WTC11 (cell line): ENCODE results near the gene PCDHGA1. TPM values are rescaled to one million over a fixed set of nuclear protein-coding genes. Genes with fewer than 3 reads are reported as not detected.

Experiments
- ATAC-seq: fragments of 200-7000 bp; cut with Tn5 transposase; 2 replicates; pipeline ENCODE4 v1.10.0; 2021; ENCODE audit warnings: mild to moderate bottlenecking, moderate library complexity
- CTCF ChIA-PET: fragments of 300-600 bp; sonication (Branson Sonifier 250); formaldehyde crosslinking; loops from one replicate; lab custom pipeline; 2021; ENCODE audit warnings: antibody characterized with exemption; lab: Charles Lee
- POLR2A ChIA-PET: fragments of 350-600 bp; sonication (Branson Sonifier 250); formaldehyde crosslinking; loops from one replicate; lab custom pipeline; 2021; ENCODE audit warnings: antibody characterized with exemption; lab: Charles Lee
- DNase-seq: peaks from one replicate; pipeline ENCODE4 v3.0.0; 2021; ENCODE audit warnings: low spot score
- H3K27ac Mint-ChIP-seq: 2 replicates; pipeline ENCODE4 v1.8.0; 2021; ENCODE audit warnings: mixed read lengths
- H3K27me3 Mint-ChIP-seq: 2 replicates; pipeline ENCODE4 v1.8.0; 2021; ENCODE audit warnings: low read depth, mild to moderate bottlenecking, moderate library complexity, mixed read lengths
- H3K36me3 Mint-ChIP-seq: 2 replicates; pipeline ENCODE4 v1.8.0; 2021; ENCODE audit warnings: mixed read lengths
- H3K4me1 Mint-ChIP-seq: 2 replicates; pipeline ENCODE4 v1.8.0; 2022; ENCODE audit warnings: mixed read lengths
- H3K4me3 Mint-ChIP-seq: 2 replicates; pipeline ENCODE4 v1.8.0; 2021; ENCODE audit warnings: mild to moderate bottlenecking, moderate library complexity, mixed read lengths
- H3K9me3 Mint-ChIP-seq: 2 replicates; pipeline ENCODE4 v1.8.0; 2021; ENCODE audit warnings: mixed read lengths
- CBFB ChIP-seq: sonication (generic); formaldehyde crosslinking; IDR thresholded peaks from 2 replicates; pipeline ENCODE4 v1.8.1; 2022; ENCODE audit warnings: mild to moderate bottlenecking, low read depth, missing genetic modification reagents
- FOXK1 ChIP-seq: sonication (generic); formaldehyde crosslinking; IDR thresholded peaks from 2 replicates; pipeline ENCODE4 v1.8.0; 2022; ENCODE audit warnings: mild to moderate bottlenecking, moderate library complexity, missing genetic modification reagents
- GRHL2 ChIP-seq: fragments of 250-450 bp; sonication (Bioruptor Pico); IDR thresholded peaks from 2 replicates; pipeline ENCODE4 v1.8.0; 2022; ENCODE audit warnings: mild to moderate bottlenecking, moderate library complexity; ENCODE audit not compliant: insufficient replicate concordance, severe bottlenecking
- IRF1 ChIP-seq: sonication (generic); formaldehyde crosslinking; IDR thresholded peaks from 2 replicates; pipeline ENCODE4 v1.8.0; 2023; ENCODE audit warnings: missing genetic modification reagents
- IRF2 ChIP-seq: sonication (generic); formaldehyde crosslinking; IDR thresholded peaks from 2 replicates; pipeline ENCODE4 v1.8.0; 2022; ENCODE audit warnings: low read depth, missing genetic modification reagents, borderline replicate concordance
- NFATC4 ChIP-seq: fragments of 250-450 bp; sonication (Bioruptor Pico); IDR thresholded peaks from 2 replicates; pipeline ENCODE4 v1.9.0; 2021; ENCODE audit warnings: mild to moderate bottlenecking
- NFYB ChIP-seq: sonication (generic); formaldehyde crosslinking; conservative IDR thresholded peaks from 2 replicates; pipeline ENCODE4 v1.8.0; 2022; ENCODE audit warnings: low read depth, missing genetic modification reagents
- NR3C1 ChIP-seq: sonication (generic); formaldehyde crosslinking; conservative IDR thresholded peaks from 2 replicates; pipeline ENCODE4 v1.8.1; 2023; ENCODE audit warnings: low read depth, mild to moderate bottlenecking, missing genetic modification reagents
- PREB ChIP-seq: sonication (generic); formaldehyde crosslinking; IDR thresholded peaks from 2 replicates; pipeline ENCODE4 v1.8.1; 2022; ENCODE audit warnings: mild to moderate bottlenecking, missing genetic modification reagents, moderate library complexity, borderline replicate concordance
- SP1 ChIP-seq: sonication (generic); formaldehyde crosslinking; conservative IDR thresholded peaks from 2 replicates; pipeline ENCODE4 v1.8.1; 2022; ENCODE audit warnings: missing genetic modification reagents
- ZBTB21 ChIP-seq: sonication (generic); formaldehyde crosslinking; IDR thresholded peaks from 2 replicates; pipeline ENCODE4 v1.8.1; 2023; ENCODE audit warnings: mild to moderate bottlenecking, missing genetic modification reagents, borderline replicate concordance
- ZNF232 ChIP-seq: sonication (generic); formaldehyde crosslinking; IDR thresholded peaks from 2 replicates; pipeline ENCODE4 v1.8.0; 2022; ENCODE audit warnings: mild to moderate bottlenecking, missing genetic modification reagents
- ZNF263 ChIP-seq: sonication (generic); formaldehyde crosslinking; IDR thresholded peaks from 2 replicates; pipeline ENCODE4 v1.8.1; 2022; ENCODE audit warnings: low read depth, mild to moderate bottlenecking, moderate library complexity, missing genetic modification reagents
- ZNF317 ChIP-seq: sonication (generic); formaldehyde crosslinking; IDR thresholded peaks from 2 replicates; pipeline ENCODE4 v1.8.1; 2023; ENCODE audit warnings: low read depth, mild to moderate bottlenecking, moderate library complexity, missing genetic modification reagents, borderline replicate concordance
- ZNF416 ChIP-seq: fragments of 250-450 bp; sonication (Bioruptor Pico); IDR thresholded peaks from 2 replicates; pipeline ENCODE4 v1.9.0; 2021; ENCODE audit warnings: mild to moderate bottlenecking, inconsistent platforms
- total RNA-seq: library from RNA; stranded (reverse); gene quantifications from 3 replicates; pipeline ENCODE4 v1.2.3, GENCODE V29; 2021
- TF ChIP-seq, protein P1 (sequence below): sonication (generic); formaldehyde crosslinking; IDR thresholded peaks from 2 replicates; pipeline ENCODE4 v1.8.1; 2023; ENCODE audit warnings: mild to moderate bottlenecking, moderate library complexity, missing genetic modification reagents
- TF ChIP-seq, protein P2 (sequence below): fragments of 250-450 bp; sonication (Bioruptor Pico); conservative IDR thresholded peaks from 2 replicates; pipeline ENCODE4 v1.9.0; 2021; ENCODE audit warnings: mild to moderate bottlenecking
- TF ChIP-seq, protein P3 (sequence below): sonication (generic); formaldehyde crosslinking; conservative IDR thresholded peaks from 2 replicates; pipeline ENCODE4 v1.8.1; 2023; ENCODE audit warnings: mild to moderate bottlenecking, low read depth, missing genetic modification reagents, moderate library complexity
- TF ChIP-seq, protein P4 (sequence below): sonication (generic); formaldehyde crosslinking; IDR thresholded peaks from 2 replicates; pipeline ENCODE4 v1.8.0; 2022; ENCODE audit warnings: missing genetic modification reagents
- TF ChIP-seq, protein P5 (sequence below): sonication (generic); formaldehyde crosslinking; IDR thresholded peaks from 2 replicates; pipeline ENCODE4 v1.8.1; 2023; ENCODE audit warnings: mild to moderate bottlenecking, missing genetic modification reagents

Gene PCDHGA1
- total RNA-seq, 1 experiment from 2014 or later: 1.5 TPM

- DNase-seq (no peak), ATAC-seq (no peak)
- no peaks in the 10 kb centered on the region for H3K27me3 Mint-ChIP-seq
- H3K36me3 Mint-ChIP-seq: peaks cover 47% of the 10 kb centered on the region
- ChIA-PET POLR2A (interaction anchor here (1.2 kb wide), 1 partner anchor 20 kb away, joined by 4 read pairs; no protein-coding TSS in a partner anchor), CTCF (interaction anchor here (0.6 to 10.5 kb wide), 16 partner anchors 9 to 329 kb away, joined by 3 to 131 read pairs (median 30); partner anchors contain the start of genes PCDHB14, PCDHB15, PCDHB9 and PCDHGA10)
- H3K4me1 Mint-ChIP-seq: peaks cover 38% of the 10 kb centered on the region
- peak overlapping the region; percentile 84 for H3K27ac Mint-ChIP-seq
- no peaks in the 10 kb centered on the region for H3K9me3 Mint-ChIP-seq
- no peak overlapping the region for H3K4me3 Mint-ChIP-seq
- no peak for TF ChIP-seq ZNF416
- TF ChIP-seq, protein P1, sequence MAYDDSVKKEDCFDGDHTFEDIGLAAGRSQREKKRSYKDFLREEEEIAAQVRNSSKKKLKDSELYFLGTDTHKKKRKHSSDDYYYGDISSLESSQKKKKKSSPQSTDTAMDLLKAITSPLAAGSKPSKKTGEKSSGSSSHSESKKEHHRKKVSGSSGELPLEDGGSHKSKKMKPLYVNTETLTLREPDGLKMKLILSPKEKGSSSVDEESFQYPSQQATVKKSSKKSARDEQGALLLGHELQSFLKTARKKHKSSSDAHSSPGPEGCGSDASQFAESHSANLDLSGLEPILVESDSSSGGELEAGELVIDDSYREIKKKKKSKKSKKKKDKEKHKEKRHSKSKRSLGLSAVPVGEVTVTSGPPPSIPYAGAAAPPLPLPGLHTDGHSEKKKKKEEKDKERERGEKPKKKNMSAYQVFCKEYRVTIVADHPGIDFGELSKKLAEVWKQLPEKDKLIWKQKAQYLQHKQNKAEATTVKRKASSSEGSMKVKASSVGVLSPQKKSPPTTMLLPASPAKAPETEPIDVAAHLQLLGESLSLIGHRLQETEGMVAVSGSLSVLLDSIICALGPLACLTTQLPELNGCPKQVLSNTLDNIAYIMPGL (CRISPR knock-in tag): no peak
- TF ChIP-seq IRF2: no peak
- no peak for TF ChIP-seq GRHL2 (CRISPR knock-in tag)
- TF ChIP-seq NFATC4 (CRISPR knock-in tag): no peak
- TF ChIP-seq, protein P2, sequence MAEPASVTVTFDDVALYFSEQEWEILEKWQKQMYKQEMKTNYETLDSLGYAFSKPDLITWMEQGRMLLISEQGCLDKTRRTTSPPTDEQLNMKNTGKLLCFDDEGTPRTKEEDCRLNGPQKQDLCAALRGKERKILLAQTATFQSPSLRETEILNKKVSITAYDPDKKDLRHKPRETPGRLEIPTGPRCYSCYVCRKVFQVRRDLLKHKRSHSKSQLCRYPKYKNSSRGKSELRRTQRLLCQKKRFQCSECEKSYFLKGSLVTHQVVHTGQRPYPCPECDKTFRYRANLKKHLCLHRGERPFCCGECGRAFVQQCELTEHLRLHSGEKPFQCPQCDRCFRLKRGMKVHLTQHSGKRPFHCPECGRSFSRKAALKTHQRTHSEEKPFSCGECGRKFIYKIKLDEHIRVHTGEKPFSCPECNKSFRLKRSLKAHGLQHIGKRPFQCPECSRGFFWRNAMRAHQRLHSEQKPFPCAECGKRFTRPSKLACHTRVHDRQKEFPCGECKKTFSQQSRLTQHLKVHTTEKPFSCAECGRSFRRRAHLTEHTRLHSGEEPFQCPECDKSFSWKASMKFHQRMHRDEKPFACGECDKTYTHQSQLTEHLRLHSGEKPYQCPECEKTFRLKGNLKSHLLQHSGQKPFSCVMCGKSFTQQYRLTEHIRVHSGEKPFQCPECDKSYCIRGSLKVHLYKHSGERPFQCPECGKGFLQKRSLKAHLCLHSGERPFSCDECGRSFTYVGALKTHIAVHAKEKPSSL (CRISPR knock-in tag): no peak
- TF ChIP-seq, protein P3, sequence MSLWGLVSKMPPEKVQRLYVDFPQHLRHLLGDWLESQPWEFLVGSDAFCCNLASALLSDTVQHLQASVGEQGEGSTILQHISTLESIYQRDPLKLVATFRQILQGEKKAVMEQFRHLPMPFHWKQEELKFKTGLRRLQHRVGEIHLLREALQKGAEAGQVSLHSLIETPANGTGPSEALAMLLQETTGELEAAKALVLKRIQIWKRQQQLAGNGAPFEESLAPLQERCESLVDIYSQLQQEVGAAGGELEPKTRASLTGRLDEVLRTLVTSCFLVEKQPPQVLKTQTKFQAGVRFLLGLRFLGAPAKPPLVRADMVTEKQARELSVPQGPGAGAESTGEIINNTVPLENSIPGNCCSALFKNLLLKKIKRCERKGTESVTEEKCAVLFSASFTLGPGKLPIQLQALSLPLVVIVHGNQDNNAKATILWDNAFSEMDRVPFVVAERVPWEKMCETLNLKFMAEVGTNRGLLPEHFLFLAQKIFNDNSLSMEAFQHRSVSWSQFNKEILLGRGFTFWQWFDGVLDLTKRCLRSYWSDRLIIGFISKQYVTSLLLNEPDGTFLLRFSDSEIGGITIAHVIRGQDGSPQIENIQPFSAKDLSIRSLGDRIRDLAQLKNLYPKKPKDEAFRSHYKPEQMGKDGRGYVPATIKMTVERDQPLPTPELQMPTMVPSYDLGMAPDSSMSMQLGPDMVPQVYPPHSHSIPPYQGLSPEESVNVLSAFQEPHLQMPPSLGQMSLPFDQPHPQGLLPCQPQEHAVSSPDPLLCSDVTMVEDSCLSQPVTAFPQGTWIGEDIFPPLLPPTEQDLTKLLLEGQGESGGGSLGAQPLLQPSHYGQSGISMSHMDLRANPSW: no peak
- TF ChIP-seq CBFB (CRISPR knock-in tag): no peak
- TF ChIP-seq ZNF317 (CRISPR knock-in tag): no peak
- no peak for TF ChIP-seq NR3C1 (CRISPR knock-in tag)
- no peak for TF ChIP-seq SP1 (CRISPR knock-in tag)
- TF ChIP-seq IRF1 (CRISPR knock-in tag): no peak
- TF ChIP-seq PREB (CRISPR knock-in tag): no peak
- TF ChIP-seq, protein P4, sequence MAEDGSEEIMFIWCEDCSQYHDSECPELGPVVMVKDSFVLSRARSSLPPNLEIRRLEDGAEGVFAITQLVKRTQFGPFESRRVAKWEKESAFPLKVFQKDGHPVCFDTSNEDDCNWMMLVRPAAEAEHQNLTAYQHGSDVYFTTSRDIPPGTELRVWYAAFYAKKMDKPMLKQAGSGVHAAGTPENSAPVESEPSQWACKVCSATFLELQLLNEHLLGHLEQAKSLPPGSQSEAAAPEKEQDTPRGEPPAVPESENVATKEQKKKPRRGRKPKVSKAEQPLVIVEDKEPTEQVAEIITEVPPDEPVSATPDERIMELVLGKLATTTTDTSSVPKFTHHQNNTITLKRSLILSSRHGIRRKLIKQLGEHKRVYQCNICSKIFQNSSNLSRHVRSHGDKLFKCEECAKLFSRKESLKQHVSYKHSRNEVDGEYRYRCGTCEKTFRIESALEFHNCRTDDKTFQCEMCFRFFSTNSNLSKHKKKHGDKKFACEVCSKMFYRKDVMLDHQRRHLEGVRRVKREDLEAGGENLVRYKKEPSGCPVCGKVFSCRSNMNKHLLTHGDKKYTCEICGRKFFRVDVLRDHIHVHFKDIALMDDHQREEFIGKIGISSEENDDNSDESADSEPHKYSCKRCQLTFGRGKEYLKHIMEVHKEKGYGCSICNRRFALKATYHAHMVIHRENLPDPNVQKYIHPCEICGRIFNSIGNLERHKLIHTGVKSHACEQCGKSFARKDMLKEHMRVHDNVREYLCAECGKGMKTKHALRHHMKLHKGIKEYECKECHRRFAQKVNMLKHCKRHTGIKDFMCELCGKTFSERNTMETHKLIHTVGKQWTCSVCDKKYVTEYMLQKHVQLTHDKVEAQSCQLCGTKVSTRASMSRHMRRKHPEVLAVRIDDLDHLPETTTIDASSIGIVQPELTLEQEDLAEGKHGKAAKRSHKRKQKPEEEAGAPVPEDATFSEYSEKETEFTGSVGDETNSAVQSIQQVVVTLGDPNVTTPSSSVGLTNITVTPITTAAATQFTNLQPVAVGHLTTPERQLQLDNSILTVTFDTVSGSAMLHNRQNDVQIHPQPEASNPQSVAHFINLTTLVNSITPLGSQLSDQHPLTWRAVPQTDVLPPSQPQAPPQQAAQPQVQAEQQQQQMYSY: no peak
- TF ChIP-seq NFYB (CRISPR knock-in tag): no peak
- TF ChIP-seq ZNF232 (CRISPR knock-in tag): no peak
- TF ChIP-seq ZBTB21: no peak
- TF ChIP-seq FOXK1: no peak
- no peak for TF ChIP-seq ZNF263 (CRISPR knock-in tag)
- TF ChIP-seq, protein P5, sequence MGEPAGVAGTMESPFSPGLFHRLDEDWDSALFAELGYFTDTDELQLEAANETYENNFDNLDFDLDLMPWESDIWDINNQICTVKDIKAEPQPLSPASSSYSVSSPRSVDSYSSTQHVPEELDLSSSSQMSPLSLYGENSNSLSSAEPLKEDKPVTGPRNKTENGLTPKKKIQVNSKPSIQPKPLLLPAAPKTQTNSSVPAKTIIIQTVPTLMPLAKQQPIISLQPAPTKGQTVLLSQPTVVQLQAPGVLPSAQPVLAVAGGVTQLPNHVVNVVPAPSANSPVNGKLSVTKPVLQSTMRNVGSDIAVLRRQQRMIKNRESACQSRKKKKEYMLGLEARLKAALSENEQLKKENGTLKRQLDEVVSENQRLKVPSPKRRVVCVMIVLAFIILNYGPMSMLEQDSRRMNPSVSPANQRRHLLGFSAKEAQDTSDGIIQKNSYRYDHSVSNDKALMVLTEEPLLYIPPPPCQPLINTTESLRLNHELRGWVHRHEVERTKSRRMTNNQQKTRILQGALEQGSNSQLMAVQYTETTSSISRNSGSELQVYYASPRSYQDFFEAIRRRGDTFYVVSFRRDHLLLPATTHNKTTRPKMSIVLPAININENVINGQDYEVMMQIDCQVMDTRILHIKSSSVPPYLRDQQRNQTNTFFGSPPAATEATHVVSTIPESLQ (CRISPR knock-in tag): no peak
These were observed 185.8 kb downstream of the PCDHGA1 start for GRCh38 chr5:141515946-141516671.
